DND-41 (cell line): ENCODE data around the gene SCAF1.

Experiments used
- EZH2 ChIP-seq: IDR thresholded peaks from 3 replicates; pipeline ENCODE4 v1.6.1; 2012; ENCODE audit warnings: borderline replicate concordance, low read depth, mild to moderate bottlenecking, moderate library complexity, low read length, inconsistent platforms; ENCODE audit not compliant: severe bottlenecking
- TF ChIP-seq, protein P1 (sequence below): IDR thresholded peaks from 2 replicates; pipeline ENCODE4 v1.5.1; 2012; ENCODE audit warnings: borderline replicate concordance, low read length, moderate library complexity, mild to moderate bottlenecking; ENCODE audit not compliant: poor library complexity, severe bottlenecking; ENCODE audit errors: extremely low read depth

DNA sequence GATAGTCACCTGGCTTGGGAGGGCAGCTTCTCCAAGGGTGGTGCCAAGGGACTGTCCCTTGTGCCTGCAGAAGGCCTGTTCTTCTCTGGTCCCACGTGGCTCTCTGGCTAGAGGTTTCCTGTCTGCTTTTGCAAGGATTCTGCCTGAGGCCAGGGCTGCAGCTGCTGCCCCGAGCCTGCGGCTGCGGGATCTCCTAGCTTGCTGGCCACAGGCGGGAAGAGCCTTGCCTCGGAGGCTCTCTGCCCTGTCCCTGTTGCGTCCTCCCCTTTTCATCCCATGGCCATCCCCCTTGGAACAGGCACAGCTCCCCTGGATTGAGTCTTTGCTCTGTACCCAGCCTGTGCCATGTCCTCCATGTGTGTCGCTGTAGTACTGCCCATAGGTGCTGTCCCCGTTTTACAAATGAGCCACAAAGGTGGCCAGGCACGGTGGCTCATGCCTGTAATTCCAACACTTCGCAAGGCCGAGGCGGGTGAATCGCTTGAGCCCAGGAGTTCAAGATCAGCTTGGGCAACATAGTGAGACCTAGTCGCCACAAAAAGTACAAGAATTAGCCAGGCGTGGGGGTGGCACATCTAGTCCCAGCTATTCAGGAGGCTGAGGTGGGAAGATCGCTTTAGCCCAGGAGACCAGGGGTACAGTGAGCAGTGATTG, 14.6 kb downstream of the SCAF1 start:
- TF ChIP-seq, protein P1, sequence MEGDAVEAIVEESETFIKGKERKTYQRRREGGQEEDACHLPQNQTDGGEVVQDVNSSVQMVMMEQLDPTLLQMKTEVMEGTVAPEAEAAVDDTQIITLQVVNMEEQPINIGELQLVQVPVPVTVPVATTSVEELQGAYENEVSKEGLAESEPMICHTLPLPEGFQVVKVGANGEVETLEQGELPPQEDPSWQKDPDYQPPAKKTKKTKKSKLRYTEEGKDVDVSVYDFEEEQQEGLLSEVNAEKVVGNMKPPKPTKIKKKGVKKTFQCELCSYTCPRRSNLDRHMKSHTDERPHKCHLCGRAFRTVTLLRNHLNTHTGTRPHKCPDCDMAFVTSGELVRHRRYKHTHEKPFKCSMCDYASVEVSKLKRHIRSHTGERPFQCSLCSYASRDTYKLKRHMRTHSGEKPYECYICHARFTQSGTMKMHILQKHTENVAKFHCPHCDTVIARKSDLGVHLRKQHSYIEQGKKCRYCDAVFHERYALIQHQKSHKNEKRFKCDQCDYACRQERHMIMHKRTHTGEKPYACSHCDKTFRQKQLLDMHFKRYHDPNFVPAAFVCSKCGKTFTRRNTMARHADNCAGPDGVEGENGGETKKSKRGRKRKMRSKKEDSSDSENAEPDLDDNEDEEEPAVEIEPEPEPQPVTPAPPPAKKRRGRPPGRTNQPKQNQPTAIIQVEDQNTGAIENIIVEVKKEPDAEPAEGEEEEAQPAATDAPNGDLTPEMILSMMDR: no peak
- no peak for TF ChIP-seq EZH2
